ENCODE results near the gene NISCH. TPM values are rescaled to one million over a fixed set of nuclear protein-coding genes. Genes with fewer than 3 reads are reported as not detected.

NISCH gene
- total and polyA plus RNA-seq, 2 donors = 27.6 to 62.3 TPM

GRCh38 chr3:52502001-52502400, 46.6 kb downstream of the NISCH start:
- 99% methylated on average over 11 of the region's 11 CpGs for WGBS
- Histone ChIP-seq H3K36me3 (ENCODE audit: control insufficient read depth in 2 of 2, insufficient read depth in 2 of 2, low read length in 1 of 2) (no peaks in the 10 kb centered on the region), H3K27me3 (ENCODE audit: control insufficient read depth in 2 of 2, insufficient read depth in 1 of 2, low read length in 1 of 2) (peaks cover 0 to 14% of the 10 kb centered on the region in 2 donors), H3K9me3 (ENCODE audit: control insufficient read depth in 2 of 2, insufficient read depth in 1 of 2, low read length in 1 of 2) (no peaks in the 10 kb centered on the region), H3K4me1 (ENCODE audit: control insufficient read depth in 2 of 2, insufficient read depth in 2 of 2, low read length in 2 of 2) (peaks cover 0 to 14% of the 10 kb centered on the region in 2 donors), H3K27ac (ENCODE audit: low read depth in 1 of 2, low read length in 1 of 2) (no peak overlapping the region), H3K4me3 (ENCODE audit: low read length in 2 of 2) (no peak overlapping the region)
- no peak for DNase-seq (ENCODE audit: low read depth in 6 of 9, low spot score in 9 of 9)

- Histone ChIP-seq H3K4me3 (ENCODE audit: low read length in 2 of 2) (no peak overlapping the region), H3K9me3 (ENCODE audit: control insufficient read depth in 2 of 2, insufficient read depth in 1 of 2, low read length in 1 of 2) (no peaks in the 10 kb centered on the region), H3K27me3 (ENCODE audit: control insufficient read depth in 2 of 2, insufficient read depth in 1 of 2, low read length in 1 of 2) (peaks cover 0 to 12% of the 10 kb centered on the region in 2 donors), H3K27ac (ENCODE audit: low read depth in 1 of 2, low read length in 1 of 2) (no peak overlapping the region), H3K36me3 (ENCODE audit: control insufficient read depth in 2 of 2, insufficient read depth in 2 of 2, low read length in 1 of 2) (no peaks in the 10 kb centered on the region), H3K4me1 (ENCODE audit: control insufficient read depth in 2 of 2, insufficient read depth in 2 of 2, low read length in 2 of 2) (peaks cover 0 to 14% of the 10 kb centered on the region in 2 donors)
- DNase-seq (ENCODE audit: low read depth in 6 of 9, low spot score in 9 of 9) = no peak
- WGBS = 96% methylated on average over 11 of the region's 11 CpGs
Observed at GRCh38 chr3:52502808-52503350, 47.5 kb downstream of the NISCH start.

GRCh38 chr3:52503788-52504424, 48.5 kb downstream of the NISCH start:
- no peaks in the 10 kb centered on the region for H3K36me3 ChIP-seq (ENCODE audit: control insufficient read depth in 2 of 2, insufficient read depth in 2 of 2, low read length in 1 of 2)
- peaks cover 0 to 4% of the 10 kb centered on the region in 2 donors for H3K27me3 ChIP-seq (ENCODE audit: control insufficient read depth in 2 of 2, insufficient read depth in 1 of 2, low read length in 1 of 2)
- no peaks in the 10 kb centered on the region for H3K9me3 ChIP-seq (ENCODE audit: control insufficient read depth in 2 of 2, insufficient read depth in 1 of 2, low read length in 1 of 2)
- no peak overlapping the region for H3K27ac ChIP-seq (ENCODE audit: low read depth in 1 of 2, low read length in 1 of 2)
- WGBS = 88% methylated on average over 23 of the region's 23 CpGs
- no peak for DNase-seq (ENCODE audit: low read depth in 6 of 9, low spot score in 9 of 9)
- peaks cover 0 to 4% of the 10 kb centered on the region in 2 donors for H3K4me1 ChIP-seq (ENCODE audit: control insufficient read depth in 2 of 2, insufficient read depth in 2 of 2, low read length in 2 of 2)
- H3K4me3 ChIP-seq (ENCODE audit: low read length in 2 of 2) = no peak overlapping the region

- Histone ChIP-seq H3K4me1 (ENCODE audit: control insufficient read depth in 2 of 2, insufficient read depth in 2 of 2, low read length in 2 of 2) (no peaks in the 10 kb centered on the region), H3K27me3 (ENCODE audit: control insufficient read depth in 2 of 2, insufficient read depth in 1 of 2, low read length in 1 of 2) (no peaks in the 10 kb centered on the region), H3K9me3 (ENCODE audit: control insufficient read depth in 2 of 2, insufficient read depth in 1 of 2, low read length in 1 of 2) (no peaks in the 10 kb centered on the region), H3K36me3 (ENCODE audit: control insufficient read depth in 2 of 2, insufficient read depth in 2 of 2, low read length in 1 of 2) (no peaks in the 10 kb centered on the region), H3K4me3 (ENCODE audit: low read length in 2 of 2) (no peak overlapping the region), H3K27ac (ENCODE audit: low read depth in 1 of 2, low read length in 1 of 2) (no peak overlapping the region)
- 99% methylated on average over 10 of the region's 10 CpGs for WGBS
- no peak for DNase-seq (ENCODE audit: low read depth in 6 of 9, low spot score in 9 of 9)
Observed at GRCh38 chr3:52504977-52505376, 49.6 kb downstream of the NISCH start.

GRCh38 chr3:52506266-52506966, 51.0 kb downstream of the NISCH start:
- DNase-seq (ENCODE audit: low read depth in 6 of 9, low spot score in 9 of 9) = no peak
- Histone ChIP-seq H3K4me1 (ENCODE audit: control insufficient read depth in 2 of 2, insufficient read depth in 2 of 2, low read length in 2 of 2) (no peaks in the 10 kb centered on the region), H3K27me3 (ENCODE audit: control insufficient read depth in 2 of 2, insufficient read depth in 1 of 2, low read length in 1 of 2) (no peaks in the 10 kb centered on the region), H3K27ac (ENCODE audit: low read depth in 1 of 2, low read length in 1 of 2) (no peak overlapping the region), H3K4me3 (ENCODE audit: low read length in 2 of 2) (no peak overlapping the region), H3K9me3 (ENCODE audit: control insufficient read depth in 2 of 2, insufficient read depth in 1 of 2, low read length in 1 of 2) (no peaks in the 10 kb centered on the region), H3K36me3 (ENCODE audit: control insufficient read depth in 2 of 2, insufficient read depth in 2 of 2, low read length in 1 of 2) (no peaks in the 10 kb centered on the region)
- WGBS = 94% methylated on average over 27 of the region's 27 CpGs

GRCh38 chr3:52507359-52507758, 52.0 kb downstream of the NISCH start:
- no peak overlapping the region for H3K4me3 ChIP-seq (ENCODE audit: low read length in 2 of 2)
- H3K27ac ChIP-seq (ENCODE audit: low read depth in 1 of 2, low read length in 1 of 2) = no peak overlapping the region
- DNase-seq (ENCODE audit: low read depth in 6 of 9, low spot score in 9 of 9) = no peak
- no peaks in the 10 kb centered on the region for H3K9me3 ChIP-seq (ENCODE audit: control insufficient read depth in 2 of 2, insufficient read depth in 1 of 2, low read length in 1 of 2)
- no peaks in the 10 kb centered on the region for H3K36me3 ChIP-seq (ENCODE audit: control insufficient read depth in 2 of 2, insufficient read depth in 2 of 2, low read length in 1 of 2)
- WGBS = 97% methylated on average over 5 of the region's 5 CpGs
- H3K27me3 ChIP-seq (ENCODE audit: control insufficient read depth in 2 of 2, insufficient read depth in 1 of 2, low read length in 1 of 2) = no peaks in the 10 kb centered on the region
- no peaks in the 10 kb centered on the region for H3K4me1 ChIP-seq (ENCODE audit: control insufficient read depth in 2 of 2, insufficient read depth in 2 of 2, low read length in 2 of 2)

- 94% methylated on average over 12 of the region's 12 CpGs for WGBS
- H3K4me1 ChIP-seq (ENCODE audit: control insufficient read depth in 2 of 2, insufficient read depth in 2 of 2, low read length in 2 of 2) = no peaks in the 10 kb centered on the region
- no peak for DNase-seq (ENCODE audit: low read depth in 6 of 9, low spot score in 9 of 9)
- H3K36me3 ChIP-seq (ENCODE audit: control insufficient read depth in 2 of 2, insufficient read depth in 2 of 2, low read length in 1 of 2) = no peaks in the 10 kb centered on the region
- no peaks in the 10 kb centered on the region for H3K9me3 ChIP-seq (ENCODE audit: control insufficient read depth in 2 of 2, insufficient read depth in 1 of 2, low read length in 1 of 2)
- no peak overlapping the region for H3K4me3 ChIP-seq (ENCODE audit: low read length in 2 of 2)
- H3K27me3 ChIP-seq (ENCODE audit: control insufficient read depth in 2 of 2, insufficient read depth in 1 of 2, low read length in 1 of 2) = no peaks in the 10 kb centered on the region
- H3K27ac ChIP-seq (ENCODE audit: low read depth in 1 of 2, low read length in 1 of 2) = no peak overlapping the region
Observed at GRCh38 chr3:52509753-52510328, 54.4 kb downstream of the NISCH start.

GRCh38 chr3:52511509-52511908, 56.1 kb downstream of the NISCH start:
- no peaks in the 10 kb centered on the region for H3K9me3 ChIP-seq (ENCODE audit: control insufficient read depth in 2 of 2, insufficient read depth in 1 of 2, low read length in 1 of 2)
- 95% methylated on average over 7 of the region's 7 CpGs for WGBS
- no peaks in the 10 kb centered on the region for H3K4me1 ChIP-seq (ENCODE audit: control insufficient read depth in 2 of 2, insufficient read depth in 2 of 2, low read length in 2 of 2)
- H3K27ac ChIP-seq (ENCODE audit: low read depth in 1 of 2, low read length in 1 of 2) = no peak overlapping the region
- no peak overlapping the region for H3K4me3 ChIP-seq (ENCODE audit: low read length in 2 of 2)
- H3K27me3 ChIP-seq (ENCODE audit: control insufficient read depth in 2 of 2, insufficient read depth in 1 of 2, low read length in 1 of 2) = no peaks in the 10 kb centered on the region
- no peak for DNase-seq (ENCODE audit: low read depth in 6 of 9, low spot score in 9 of 9)
- H3K36me3 ChIP-seq (ENCODE audit: control insufficient read depth in 2 of 2, insufficient read depth in 2 of 2, low read length in 1 of 2) = no peaks in the 10 kb centered on the region

- Histone ChIP-seq H3K27ac (ENCODE audit: low read depth in 1 of 2, low read length in 1 of 2) (no peak overlapping the region), H3K27me3 (ENCODE audit: control insufficient read depth in 2 of 2, insufficient read depth in 1 of 2, low read length in 1 of 2) (no peaks in the 10 kb centered on the region), H3K4me1 (ENCODE audit: control insufficient read depth in 2 of 2, insufficient read depth in 2 of 2, low read length in 2 of 2) (no peaks in the 10 kb centered on the region), H3K9me3 (ENCODE audit: control insufficient read depth in 2 of 2, insufficient read depth in 1 of 2, low read length in 1 of 2) (no peaks in the 10 kb centered on the region), H3K4me3 (ENCODE audit: low read length in 2 of 2) (no peak overlapping the region), H3K36me3 (ENCODE audit: control insufficient read depth in 2 of 2, insufficient read depth in 2 of 2, low read length in 1 of 2) (no peaks in the 10 kb centered on the region)
- no peak for DNase-seq (ENCODE audit: low read depth in 6 of 9, low spot score in 9 of 9)
- 82% methylated on average over 8 of the region's 8 CpGs for whole genome bisulfite sequencing
Observed at GRCh38 chr3:52512105-52512504, 56.7 kb downstream of the NISCH start.

Measured in thymus (tissue), 11 donors.